HG02870 (cell line): ENCODE data around the gene C15orf40.

ENCODE experiments used
- ATAC-seq: cut with Tn5 transposase; IDR thresholded peaks from one replicate; pipeline ENCODE4 v1.9.1; 2021; ENCODE audit warnings: mild to moderate bottlenecking, moderate library complexity; ENCODE audit not compliant: unreplicated experiment

The C15orf40 gene

DNA sequence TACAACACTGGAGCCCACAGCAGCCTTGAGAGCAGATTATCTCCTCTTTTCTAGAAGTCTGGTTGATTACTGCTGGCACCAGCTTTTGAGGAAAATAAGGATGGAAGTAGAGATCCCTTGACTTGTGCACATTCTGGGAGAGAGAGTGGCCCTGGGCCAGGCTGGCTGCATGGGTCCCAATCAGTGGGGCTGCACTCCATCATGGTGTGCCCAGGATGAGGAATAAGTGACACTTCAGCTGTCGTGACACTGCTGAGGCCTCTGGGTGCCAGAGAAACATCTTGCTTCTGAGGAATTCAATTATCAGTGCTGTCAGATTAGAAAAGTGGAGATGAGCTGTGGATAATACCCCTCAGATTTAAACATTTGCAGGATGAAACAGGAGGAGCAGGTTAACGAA lies 16.4 kb downstream of the C15orf40 start:
- no peak for ATAC-seq

DNA sequence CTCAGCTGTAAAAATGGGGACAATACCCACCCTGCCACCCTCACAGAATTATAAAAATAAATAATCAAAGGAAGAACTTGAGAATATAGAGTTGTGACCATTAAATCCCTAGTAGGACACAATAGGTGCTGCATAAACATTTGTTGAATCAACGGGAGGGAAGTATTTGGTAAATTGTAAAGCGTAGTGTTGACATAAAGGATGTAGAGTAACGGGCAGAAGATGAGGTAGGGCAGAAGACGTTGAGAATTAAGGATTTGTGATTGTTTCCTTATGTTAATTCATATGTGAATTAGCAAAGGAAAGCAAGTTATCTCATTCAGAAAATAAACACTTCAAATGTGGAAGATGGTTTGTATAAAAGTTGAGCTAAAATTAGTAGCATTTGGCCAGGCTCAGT lies 18.3 kb downstream of the C15orf40 start:
- no peak for ATAC-seq

DNA sequence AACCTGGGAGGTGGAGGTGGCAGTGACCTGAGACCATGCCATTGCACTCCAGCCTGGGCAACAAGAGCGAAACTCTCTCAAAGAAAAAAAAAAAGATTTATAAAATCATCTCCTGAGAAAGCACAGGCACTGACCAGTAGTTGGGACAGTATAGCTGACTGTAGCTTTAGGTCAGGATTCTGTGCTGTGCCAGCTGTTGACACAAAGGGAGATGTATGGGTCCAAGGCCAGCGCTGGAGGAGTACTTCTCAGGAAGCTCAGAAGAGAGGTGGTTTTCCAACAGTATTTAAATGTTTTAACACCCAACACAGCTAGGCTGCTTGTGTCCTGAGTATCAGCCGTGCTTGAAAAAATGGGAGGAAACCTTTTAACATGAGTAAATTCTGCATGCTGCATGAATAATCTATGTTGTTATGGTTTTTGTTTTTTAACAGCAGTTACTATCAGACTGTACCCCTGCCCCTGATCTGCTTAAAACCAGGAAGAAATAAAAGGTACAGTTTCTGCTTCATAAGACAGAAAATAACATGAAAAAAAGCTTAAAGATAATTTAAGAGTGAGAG lies 18.9 kb downstream of the C15orf40 start:
- ATAC-seq: no peak

DNA sequence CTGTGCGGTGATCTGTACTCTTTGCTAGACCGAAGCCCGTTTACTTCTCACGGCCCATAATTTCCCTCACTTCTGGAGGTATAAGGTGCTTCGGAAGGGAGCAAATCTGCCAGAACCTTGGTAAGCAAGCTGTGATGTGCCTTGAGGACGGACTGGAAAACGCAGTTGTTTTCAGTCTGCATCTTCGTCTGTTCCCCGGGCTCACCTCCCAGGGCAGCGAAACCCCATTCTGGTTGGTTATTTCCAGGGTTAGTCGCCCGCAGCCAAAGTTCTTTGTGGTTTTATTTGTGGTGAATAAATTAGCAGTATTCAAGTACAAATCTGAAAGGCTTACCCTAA lies 25.0 kb downstream of the C15orf40 start:
- ATAC-seq: peak; percentile 27

DNA sequence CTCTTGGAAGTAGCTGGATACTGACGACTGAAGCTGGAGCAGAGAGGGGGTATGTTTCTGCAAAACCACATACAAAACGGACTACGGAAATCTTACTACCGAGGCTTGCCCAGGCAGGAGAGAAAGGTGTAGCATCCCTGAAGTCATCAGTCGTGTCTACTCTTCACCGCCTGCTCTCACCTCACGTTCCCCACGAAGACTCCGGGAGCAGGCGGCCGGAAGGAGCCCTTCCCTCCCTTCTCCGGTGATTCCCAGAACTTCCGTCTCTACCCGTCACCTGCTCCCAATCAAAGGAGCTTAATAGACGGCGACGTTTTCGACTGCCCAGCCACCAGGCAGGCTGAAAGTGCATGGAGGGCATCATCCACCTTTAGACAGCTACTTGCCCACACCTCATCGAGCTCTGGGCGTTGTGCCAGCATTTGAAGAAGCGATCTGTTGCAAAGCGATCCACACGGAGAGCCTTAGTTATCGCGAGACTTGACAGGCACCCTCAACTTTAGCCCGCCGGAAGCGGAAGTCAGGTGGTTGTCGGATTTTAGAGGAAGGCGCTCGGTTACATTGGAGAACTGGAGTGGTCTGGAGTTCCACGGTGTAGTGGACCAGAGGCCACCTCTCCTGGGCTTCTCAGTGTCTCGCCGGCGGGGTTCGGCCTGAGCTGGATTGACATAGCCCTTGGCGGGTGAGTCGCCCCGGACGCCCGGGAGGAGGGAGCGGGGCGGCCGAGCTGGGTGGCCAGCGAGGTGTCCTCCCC lies 25.6 kb downstream of the C15orf40 start, which contains the start of gene RAMAC:
TSS of gene RAMAC (plus strand) at position 523 of the 754 bp plus-strand sequence. CDS start 2,809 bp downstream, outside the sequence.
- ATAC-seq: peak; percentile 89

DNA sequence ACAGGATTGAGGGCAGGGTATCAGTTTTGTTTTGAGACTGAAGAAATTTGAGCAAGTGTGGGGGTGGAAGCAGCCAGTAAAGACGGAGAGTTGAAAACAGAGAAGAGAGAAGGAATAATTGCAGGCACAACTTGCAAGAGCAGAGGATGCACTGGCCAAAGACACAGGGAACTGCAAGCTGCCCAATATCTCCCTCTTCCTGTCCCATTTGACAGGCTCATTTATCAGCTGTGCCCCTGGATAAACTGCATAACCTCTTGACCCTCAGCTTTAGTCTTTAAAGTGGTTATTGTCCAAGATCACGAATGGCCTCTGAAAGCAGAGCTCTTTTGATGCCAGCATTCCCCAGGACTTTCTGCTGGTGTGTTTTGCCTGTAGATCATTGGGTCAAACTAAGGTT lies 30.5 kb downstream of the C15orf40 start:
- ATAC-seq: no peak

DNA sequence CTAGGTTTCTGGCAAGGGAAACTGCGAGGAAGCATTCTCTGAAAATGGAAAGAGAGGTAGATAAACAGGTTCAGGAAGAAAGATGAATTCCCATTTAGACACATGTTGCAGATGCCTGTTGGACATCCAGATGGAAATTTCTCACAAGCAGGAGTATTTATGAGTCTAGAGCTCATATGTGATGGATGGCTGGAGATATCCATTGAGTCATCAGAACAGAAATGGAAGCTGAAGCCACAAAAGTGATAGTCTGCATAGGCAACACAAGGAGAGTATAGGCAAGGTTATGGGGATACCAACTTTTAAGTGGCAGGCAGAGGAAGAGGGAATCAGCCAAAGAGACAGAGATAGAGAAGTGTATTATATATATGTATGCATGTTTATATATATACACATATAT lies 31.7 kb downstream of the C15orf40 start:
- ATAC-seq: no peak

DNA sequence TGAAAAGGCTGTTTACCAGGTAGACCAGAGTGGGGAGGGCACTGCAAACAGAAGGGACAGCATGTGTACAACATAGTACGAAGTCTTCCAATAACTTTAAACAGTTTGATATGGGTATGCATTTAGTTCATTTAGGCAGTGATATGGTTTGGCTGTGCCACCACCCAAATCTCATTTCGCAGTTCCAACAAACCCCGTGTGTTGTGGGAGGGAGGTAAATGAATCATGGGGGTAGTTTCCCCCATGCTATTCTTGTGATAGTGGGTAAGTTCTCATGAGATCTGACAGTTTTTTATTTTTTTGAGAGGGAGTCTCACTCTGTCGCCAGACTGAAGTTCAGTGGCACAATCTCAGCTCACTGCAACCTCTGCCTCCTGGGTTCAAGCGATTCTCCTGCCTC lies 33.0 kb downstream of the C15orf40 start:
- ATAC-seq: no peak

DNA sequence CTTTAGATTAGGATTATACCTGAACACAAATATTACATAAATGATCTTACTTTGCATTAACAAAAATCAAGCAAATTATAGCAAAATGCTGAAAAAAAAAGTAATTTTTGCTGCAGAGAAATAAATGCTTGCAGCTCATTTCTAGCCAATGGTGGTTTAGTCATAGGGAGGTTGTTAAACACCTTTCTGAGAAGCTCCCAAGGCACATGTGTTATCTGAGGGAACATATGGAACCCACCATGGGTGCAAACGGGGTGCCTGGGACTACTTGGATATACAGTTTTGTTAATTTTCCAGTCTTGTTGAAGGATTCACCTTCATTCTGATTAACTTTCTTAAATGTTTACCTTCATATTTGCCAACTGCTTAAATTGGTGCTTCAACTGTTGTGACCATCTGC lies 34.4 kb downstream of the C15orf40 start:
- no peak for ATAC-seq

DNA sequence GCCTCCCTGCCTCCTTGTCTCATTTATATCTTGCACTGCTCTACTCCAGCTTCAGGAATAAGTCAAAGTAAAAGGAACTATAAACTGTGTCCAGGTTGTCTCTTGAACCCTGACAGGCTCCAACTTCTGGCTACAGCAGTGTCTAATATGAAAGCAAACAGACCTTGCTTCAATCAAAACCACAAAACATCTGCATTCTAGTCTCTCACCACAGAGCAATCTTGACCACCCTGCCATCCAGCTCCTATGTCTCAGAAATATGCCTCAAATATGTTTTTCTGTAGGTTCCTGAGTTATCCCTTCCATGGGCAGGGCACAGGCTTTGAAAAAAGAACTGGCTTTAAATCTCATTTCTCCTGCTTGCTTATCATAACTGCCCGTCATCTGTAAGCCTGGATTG lies 38.4 kb downstream of the C15orf40 start:
- ATAC-seq: no peak

DNA sequence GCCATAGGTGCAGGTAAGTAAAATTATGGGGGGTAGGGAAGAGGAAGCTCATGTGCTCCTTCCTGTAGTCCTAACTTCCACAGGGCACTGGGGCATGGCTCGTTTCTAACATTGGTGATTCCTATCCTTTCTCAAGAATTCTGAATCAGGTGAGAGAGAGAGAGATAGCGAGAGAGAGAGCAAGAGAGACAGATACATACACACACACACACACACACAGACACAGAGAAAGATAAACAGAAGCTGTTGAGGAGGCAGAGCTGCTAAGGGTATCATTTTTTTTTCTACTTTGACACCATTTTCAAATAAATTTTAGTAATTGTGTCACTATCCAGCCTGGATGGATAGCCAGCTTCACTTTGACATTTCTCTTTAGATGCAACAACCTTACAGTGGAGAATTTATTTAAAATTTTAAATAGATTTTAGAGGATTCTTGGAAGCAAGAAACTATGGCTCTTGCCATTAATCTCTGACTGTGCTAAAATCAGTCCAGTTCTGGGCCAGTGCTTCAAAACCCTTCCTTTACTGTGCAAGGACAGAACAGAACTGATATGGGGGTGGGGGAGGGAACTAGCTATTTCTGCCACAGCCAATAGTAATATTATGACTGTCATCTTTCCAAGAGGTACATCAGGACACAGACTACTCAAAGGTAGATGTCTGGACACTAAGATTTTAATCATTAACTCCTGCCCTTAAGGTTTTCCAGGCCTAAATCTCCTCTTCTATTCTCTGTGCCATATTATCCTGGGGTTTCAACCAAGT lies 40.0 kb downstream of the C15orf40 start:
- no peak for ATAC-seq

DNA sequence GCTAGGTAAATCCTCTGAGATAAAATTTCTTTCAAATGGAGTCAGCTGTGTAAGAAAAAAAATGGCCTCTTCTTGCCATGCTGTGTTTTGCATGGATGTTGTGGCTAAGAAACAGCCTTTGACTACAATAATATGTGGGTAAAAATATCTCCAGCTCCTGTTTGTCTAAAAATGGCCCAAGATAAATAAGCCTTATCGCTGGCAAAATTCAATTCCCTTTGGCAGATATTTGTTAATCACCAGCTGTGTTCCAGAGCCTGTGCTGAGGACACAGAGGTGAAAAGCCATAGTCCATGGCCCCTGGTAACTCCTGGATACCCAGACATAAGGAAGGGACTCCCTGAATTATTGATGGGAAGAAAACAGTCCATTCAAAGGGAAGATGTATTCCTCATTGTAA lies 40.7 kb downstream of the C15orf40 start:
- ATAC-seq: no peak

DNA sequence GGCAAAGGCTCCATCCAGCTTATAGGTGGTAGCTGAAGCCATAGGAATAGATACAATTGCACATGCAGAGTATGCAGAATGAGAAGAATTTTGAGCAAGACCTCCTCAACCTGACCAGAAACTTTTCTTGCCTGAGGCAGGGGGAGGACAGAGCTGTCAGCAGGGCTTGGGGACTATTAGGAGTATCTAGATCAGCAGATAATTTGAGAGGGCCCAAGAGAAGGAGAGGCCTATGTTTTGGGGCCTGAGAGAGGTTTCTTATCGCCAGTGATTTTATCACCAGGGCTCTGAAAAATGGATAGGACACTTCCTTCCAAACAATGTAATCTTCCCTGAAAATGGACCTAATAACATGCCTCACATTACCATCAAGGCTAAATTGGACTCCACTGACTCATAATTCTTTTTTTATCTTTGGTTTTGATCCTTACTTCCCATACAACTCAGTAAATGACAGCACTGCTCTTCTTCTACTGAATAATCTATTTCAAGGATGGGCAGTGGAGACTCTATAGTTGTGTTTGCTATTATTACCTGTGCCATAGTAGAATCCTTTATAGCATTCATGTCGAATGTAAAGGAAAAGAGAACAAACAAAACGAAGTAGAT lies 41.3 kb downstream of the C15orf40 start:
- no peak for ATAC-seq

DNA sequence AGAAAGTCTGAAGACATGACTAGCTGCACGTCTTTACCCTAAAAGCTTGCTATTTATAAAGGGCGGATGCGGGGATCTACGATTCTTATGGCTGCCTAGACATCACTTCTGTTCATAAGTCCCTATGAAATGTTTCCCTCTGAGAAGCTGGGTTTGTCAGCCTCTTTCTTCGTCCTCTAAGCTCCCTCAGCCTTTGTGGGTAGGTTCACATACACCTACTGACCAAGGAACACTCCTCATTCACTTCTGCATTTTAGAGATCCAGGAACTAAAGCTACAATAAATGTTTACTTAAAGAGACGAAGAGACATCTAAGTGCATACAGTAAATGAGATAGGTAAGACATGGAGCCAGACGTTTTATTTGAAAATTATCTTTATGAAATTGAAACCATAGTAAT lies 42.1 kb downstream of the C15orf40 start:
- ATAC-seq: no peak

DNA sequence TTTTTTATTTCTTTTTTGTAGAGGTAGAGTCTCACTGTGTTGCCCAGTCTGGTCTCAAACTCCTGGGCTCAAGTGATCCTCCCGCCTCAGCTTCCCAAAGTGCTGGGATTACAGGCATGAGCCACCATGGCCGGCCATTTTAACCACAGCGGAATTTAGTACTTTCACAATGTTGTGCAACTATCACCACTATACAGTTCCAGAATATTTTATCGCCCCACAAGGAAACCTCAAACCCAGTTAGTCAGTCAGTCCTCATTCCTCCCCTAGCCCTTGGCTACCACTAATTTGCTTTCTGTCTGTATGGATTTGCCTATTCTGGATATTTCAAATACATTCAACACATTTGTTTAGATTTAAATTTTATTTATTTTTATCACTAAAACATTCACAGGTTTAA lies 43.4 kb downstream of the C15orf40 start:
- ATAC-seq: no peak

DNA sequence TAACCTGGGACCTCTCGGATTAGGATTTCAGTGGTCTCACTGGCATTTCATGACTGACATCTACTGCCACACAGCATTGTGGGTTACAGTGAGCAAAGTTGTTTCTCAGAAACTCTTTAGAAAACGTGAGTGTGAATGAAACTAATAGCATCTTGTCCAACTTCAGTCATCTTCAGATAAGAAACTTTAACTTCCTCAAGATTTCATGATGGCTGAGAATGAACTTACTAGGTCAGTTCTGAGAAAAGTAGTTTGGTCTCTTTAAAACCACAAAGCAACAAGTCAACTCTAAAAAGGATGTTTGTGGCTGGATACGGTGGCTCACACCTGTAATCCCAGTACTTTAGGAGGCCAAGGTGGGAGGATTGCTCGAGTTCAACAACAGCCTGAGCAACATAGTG lies 44.8 kb downstream of the C15orf40 start:
- ATAC-seq: peak; percentile 89

DNA sequence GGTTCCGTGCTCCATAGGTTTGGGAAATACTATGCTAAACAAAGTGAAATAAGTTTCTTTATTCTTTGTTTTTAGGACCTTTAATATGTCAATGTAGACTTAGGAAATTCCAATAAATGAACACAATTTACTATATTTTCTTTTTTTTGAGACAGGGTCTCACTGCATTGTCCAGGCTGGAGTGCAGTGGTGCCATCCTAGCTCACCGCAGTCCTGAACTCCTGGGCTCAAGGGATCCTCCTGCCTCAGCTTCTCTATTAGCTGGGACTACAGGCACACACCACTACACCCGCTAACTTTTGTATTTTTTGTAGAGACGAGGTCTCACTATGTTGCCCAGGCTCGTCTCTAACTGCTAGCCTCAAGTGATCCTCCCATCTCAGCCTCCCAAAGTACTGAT lies 46.5 kb downstream of the C15orf40 start:
- no peak for ATAC-seq

DNA sequence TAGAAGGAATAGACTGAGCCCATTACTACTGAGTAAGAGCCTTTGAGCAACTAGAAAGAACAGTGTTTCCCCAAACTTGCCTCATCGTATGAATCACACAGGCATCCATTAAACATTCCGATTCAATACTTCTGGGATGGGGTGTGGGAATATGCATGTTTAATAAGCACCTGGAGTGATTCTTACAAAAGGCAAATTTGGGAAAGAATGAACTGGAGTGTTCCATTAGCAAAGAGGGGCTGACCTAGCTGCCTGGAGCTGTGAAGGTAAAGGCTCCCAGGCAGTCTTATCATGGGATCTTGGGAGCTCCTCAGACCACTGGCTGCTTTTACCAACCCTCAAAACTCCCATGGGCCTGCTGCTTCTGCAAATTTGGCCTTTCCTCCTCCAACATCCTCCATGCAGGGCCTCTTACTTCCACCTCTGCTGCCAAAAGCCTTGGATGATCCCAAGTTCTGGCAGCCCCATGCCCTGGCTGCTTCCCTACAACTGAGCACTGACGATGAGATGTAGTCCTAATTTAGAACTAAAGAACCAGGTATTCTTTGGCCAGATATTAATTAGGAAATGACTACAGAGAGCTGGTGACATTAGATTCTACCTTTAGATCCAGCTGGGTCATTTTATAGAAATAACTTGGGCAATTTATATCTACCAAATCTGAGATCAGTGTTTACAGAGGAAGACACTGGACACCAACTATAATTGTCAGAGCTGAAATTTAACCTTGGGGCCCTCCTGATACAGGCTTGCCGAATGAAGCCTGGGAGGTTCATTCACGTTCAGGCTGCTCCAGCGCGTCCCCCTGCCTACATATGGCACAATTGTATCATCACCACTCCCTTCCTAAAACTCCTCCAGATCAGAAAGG lies 47.7 kb downstream of the C15orf40 start:
- no peak for ATAC-seq

DNA sequence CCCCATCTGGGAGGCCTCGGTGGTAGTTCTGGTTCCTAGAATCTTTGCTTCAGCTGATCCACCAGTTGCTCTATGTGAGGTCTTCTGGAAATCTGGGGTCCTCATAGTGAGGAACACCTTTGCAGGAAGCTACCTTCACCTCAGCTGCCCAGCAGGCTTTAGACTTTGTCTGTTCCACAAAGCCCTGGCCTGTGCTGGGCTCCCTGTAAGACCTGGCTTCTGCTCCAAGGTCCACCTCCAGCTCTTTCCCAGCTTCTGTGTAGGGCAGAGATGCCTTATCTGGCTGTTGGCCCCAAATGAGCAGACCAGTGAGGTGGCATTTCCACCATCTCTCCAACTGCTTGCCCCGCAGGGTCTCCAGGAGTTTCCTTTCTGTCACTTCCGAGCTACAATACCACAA lies 50.7 kb downstream of the C15orf40 start:
- no peak for ATAC-seq

DNA sequence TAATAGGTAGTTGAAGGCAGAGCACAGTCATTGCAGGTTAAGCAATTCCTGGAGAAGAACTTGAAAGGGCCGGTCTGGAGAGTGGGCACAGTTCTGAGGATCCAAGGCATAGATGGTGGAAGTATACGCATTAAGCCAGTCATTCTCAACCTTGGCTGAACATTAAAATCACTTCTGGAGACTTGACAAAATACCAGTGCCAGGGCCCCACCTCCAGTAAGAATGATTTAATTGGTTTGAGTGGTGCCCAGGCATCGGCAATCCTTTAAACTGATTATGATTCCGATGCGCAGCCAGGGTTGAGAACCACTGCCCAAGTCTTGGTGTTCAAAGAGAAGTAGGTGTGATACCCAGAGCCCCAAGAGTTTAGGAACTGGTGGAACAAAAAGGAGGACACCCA lies 52.0 kb downstream of the C15orf40 start:
- ATAC-seq: no peak

DNA sequence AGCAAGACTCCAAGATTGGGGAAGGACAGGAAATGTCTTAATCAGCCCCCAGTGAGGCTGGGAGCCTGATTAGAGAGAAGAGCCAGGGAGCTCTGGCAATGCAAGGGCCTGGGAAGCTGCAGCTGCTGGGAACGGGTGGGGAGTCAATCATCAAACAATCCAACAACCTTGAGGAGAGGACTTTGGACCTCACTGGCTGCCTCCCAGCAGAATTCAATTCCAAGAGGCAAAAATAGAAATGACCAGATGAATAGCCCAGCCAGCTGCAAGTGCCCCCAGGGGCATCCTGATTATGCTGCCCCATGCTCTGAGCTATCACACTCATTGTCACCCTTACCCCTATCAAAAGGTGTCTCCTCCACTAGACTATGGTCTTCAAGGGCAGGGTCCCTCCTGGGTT lies 52.8 kb downstream of the C15orf40 start:
- ATAC-seq: no peak
